Cerebellar cortex (tissue), 1 donor: ENCODE results near the gene HOXA6.

ENCODE experiments used
- DNase-seq: peaks from one replicate; pipeline ENCODE4 v3.0.0-alpha.2; 2015; ENCODE audit warnings: low spot score

The HOXA6 gene

GRCh38 chr7:27096768-27097514 is 50.6 kb downstream of the HOXA6 start:
- DNase-seq = no peak

GRCh38 chr7:27095897-27096767 is 51.4 kb downstream of the HOXA6 start, which contains the start of gene HOXA1:
Gene HOXA1 (minus strand): TSS chr7:27096000. CDS start chr7:27095912, 88 bp downstream.
- peak; percentile 77 for DNase-seq
